Measurements from ENCODE around the gene PDAP1.
A peak's percentile ranks its signal among the peaks of the same experiment; 100 is the strongest.
"Not testable (repeated sequence)": the region's sequence is repeated elsewhere in the genome, so short reads cannot be mapped to it uniquely, and the experiment has no call there.

PDAP1 gene

DNA sequence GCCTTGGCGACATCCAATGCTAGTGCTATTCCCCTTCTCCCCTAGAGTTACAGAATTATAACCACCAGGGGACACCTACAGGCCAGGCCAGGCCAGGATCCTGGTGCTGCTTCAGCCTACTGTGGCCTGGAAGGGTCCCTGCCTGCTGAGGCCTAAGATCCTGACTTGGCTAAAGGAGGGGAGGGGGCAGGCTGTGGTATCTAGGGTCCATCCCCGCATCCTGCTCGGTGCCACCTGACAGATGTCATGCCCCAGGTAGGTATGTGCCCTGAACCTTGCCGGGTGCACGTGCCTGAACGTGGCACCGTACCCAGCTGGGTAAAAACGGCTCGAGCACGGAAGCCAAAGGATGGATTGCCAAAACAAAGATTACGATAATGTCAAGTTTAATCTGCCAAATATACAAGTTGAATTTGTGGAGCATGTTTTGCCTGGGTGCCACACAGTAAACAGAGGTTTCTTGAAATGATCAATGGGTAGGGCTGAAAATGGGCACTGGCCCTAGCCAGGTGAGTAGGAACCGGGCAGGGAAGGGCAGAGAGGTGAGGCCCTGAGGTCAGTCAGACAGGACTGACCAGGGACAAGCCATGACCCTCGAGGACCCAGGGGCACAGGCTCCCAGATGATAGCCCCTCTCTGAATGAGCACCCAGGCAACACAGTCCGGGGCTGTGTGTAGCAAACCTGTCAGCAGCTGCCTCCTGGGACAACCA, 12.6 kb downstream of the PDAP1 start:
- no peak for DNase-seq

DNA sequence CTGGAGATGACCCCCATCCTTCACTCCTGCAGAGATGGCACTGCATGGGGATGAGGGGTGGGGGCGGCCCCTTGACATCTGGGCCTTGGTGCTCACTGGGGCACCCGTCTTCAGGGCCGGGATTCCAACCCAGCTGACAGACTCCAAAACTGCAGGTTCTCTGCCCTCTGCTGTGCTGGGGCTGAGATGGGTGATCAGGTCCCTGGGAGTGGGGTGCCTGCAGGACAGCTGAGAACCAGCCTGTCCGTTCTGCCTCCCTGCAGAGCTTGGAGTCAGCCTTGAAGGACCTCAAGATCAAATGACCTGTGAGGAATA, 14.3 kb downstream of the PDAP1 start:
- no peak for DNase-seq

DNA sequence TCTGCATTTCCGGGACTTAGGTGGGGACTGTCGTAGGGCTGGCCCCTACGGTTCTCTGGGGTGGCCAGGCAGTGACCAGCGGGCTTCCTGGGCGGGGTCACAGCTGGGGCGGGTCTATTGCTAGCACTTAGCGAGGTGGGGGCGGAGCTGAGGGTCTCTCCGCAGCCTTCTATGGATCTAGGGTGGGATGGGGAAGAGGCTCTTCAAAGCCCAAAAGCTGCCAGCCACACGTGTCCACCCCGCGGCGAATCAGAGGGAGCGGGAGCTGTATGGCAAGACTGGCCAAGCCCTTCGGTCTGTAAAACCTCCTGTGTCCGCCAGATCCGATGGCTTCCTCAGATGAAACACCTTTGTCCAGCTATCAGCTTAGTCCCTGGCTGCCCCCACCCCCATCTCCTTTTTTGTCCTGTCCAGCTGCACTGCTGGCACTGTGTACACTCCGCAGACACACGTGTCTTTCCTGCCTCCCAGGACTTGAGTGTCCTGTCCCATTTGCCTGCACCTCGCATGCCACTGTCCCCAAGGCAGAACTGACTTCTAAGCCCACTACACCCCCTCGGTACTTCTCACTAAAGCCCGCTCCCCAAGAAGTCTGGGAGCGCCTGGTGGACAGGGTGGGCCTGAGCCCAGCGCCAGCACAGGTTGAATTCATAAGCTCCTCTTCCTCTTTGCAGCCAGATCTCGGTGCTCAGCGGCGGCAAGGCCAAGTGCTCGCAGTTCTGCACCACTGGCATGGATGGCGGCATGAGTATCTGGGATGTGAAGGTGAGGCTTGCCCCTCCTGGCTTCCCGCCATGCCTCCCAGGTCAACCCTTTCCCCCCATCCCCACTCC, 14.8 kb downstream of the PDAP1 start:
- no peak for DNase-seq

DNA sequence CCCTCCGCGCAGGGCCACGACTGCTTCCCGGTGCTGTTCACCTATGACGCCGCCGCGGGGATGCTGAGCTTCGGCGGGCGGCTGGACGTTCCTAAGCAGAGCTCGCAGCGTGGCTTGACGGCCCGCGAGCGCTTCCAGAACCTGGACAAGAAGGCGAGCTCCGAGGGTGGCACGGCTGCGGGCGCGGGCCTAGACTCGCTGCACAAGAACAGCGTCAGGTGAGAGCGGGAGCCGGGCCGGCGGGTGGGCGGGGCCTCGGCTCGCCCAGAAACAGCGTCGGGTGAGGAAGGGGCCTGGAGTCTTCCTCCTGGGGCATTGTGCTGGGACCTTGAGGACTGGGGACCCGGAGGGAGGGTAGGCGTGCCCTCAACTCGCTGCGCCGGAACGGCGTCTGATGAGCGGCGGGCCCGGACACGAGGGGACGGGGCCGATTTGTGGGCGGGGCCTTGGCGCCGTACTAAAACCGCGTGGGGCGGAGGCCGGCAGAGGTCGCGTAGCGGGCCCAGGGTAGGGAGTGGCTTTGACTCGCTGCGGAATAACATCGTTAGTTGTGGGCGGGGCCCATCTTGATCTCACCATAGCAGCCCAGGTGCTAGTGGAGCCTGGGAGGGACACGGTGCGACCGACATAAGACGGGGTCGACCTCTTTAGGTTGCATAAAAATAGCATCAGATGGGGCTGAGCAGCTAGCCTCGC, 15.6 kb downstream of the PDAP1 start:
- DNase-seq, result no peak

DNA sequence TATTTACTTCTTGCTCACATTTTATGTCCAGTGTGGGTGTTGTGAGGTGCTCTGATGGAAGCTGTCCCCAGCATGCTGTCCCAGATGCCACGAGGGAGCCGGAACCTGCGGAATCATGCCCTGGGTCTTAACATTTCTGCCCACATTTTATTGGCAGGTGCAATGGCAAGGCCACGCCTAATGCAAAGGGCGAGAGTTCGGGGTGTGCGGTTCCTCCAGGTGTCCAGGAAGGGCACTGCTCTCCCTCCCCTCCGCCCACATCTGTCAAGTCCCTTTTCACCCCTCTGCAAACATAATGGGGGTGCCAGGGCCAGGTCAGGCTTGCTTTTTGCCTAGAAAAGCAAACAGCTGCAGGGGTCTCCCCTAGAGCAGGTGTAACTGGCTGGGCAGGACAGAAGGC, 16.4 kb downstream of the PDAP1 start:
- no peak for DNase-seq

DNA sequence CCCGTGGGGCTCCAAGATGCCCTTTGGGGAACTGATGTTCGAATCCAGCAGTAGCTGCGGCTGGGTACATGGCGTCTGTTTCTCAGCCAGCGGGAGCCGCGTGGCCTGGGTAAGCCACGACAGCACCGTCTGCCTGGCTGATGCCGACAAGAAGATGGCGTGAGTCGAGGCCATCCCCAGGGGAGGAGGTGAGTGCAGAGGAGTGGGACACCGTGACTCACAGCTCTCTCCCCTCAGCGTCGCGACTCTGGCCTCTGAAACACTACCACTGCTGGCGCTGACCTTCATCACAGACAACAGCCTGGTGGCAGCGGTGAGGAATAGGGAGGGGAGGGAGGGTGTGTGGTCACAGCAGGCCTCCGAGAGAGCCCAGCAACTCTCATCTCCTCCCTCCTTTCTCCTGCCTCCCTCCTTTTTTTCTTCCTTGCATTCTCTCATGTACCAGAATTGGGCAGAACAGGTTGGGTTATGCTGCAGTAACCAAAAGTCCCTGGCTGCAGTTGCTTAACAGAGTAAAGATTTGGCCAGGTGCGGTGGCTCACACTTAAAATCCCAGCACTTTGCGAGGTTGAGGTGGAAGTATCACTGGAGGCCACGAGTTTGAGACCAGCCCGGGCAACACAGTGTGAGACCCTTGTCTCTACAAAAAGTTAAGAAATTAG, 17.3 kb downstream of the PDAP1 start:
- no peak for DNase-seq

DNA sequence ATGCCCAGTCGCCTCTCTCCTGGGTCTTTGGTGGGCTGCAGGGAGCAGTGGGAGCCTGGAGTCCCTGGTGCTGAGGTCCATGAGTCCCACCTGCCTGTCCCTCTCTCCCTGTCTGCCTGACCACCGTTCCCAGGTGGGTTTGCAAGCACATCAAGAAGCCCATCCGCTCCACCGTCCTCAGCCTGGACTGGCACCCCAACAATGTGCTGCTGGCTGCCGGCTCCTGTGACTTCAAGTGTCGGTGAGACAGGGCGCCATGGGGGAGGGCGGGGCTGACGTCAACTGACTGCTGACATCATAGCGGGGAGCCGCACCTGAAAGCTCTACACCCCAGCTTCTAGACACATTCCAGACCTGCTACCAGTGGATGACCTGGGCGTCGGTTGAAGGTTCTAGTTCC, 18.6 kb downstream of the PDAP1 start:
- DNase-seq, result no peak

DNA sequence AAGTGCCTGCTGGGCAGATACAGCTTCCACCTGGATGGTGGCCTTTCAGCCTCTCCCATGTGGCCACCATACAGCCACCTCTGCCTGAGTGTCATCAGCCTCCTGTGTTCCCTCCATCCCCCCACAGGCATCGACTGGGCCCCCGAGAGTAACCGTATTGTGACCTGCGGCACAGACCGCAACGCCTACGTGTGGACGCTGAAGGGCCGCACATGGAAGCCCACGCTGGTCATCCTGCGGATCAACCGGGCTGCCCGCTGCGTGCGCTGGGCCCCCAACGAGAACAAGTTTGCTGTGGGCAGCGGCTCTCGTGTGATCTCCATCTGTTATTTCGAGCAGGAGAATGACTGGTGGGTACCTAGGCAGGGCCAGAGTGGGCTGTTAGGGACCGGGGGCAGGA, 20.5 kb downstream of the PDAP1 start:
- DNase-seq, result no peak

DNA sequence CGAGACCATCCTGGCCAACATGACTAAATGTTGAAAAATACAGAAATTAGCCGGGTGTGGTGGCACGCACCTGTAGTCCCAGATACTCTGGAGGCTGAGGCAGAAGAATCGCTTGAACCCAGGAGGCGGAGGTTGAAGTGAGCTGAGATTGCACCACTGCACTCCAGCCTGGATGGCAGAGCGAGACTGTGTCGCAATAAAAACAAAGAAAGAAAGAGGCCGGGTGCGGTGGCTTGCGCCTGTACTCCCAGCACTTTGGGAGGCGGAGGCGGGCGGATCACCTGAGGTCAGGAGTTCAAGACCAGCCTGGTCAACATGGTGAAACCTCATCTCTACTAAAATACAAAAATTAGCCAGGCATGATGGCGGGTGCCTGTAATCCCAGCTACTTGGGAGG, 21.2 kb downstream of the PDAP1 start:
- not testable (repeated sequence) for DNase-seq

DNA sequence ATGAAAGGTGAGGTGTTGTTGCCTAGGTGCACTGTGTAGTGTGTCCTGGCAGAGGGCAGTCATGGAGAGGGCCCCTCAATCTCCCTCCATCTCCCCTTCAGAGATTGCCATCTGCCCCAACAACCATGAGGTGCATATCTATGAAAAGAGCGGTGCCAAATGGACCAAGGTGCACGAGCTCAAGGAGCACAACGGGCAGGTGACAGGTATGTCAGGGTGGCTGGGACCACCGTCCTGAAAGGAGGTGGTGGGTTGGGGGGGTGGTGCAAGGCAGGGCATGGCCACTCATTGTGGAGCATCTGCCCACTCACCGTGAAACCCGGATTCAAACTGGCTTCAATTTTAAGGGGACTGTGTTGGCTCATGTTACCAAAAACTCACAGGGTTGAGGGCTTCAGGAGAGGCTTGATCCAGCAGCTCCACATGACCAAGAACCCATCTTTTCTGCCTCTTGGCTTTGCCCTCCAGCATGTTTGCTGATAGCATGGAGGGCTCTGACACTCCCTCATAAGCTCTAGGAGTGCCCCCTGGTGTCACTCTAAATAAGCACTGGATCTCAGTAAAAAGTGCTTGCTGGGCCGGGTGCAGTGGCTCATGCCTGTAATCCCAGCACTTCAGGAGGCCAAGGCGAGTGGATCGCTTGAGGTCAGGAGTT, 21.7 kb downstream of the PDAP1 start:
- DNase-seq, result no peak

DNA sequence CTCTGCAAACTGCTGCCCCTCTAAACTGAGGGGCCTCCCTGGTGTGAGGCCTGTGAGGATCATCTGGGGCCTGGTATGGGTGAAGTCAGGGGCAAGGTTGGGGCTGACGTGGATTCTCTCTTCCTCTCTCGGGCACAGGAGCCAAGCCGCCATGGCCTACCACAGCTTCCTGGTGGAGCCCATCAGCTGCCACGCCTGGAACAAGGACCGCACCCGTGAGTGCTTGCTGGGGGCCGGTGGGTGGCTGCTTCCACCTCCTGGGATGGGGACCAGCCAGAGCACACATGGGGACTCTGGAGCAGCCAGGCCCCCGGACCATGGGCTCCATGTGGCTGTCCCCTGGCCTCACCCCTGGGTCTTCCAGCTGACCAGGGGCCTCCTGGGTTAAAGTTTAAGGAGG, 22.8 kb downstream of the PDAP1 start:
- no peak for DNase-seq

DNA sequence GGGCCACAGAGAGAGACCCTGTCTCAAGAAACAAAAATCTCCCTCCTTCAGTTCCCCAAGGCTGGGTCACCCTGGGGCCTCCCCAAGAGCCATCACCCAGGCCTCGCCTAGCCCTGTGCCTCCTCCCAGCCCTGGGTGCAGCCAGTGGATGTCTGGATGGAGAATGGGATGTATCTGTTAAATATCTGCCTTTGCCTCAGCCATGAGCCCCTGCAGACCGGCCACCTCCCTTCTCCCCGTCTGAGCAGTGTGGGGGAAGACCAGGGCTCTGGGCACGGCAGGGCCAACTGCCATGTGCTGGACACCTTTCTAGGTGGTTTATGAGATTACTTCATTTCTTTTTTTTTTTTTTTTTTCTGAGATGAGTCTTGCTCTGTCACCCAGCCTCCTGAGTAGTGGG, 23.9 kb downstream of the PDAP1 start:
- no peak for DNase-seq

DNA sequence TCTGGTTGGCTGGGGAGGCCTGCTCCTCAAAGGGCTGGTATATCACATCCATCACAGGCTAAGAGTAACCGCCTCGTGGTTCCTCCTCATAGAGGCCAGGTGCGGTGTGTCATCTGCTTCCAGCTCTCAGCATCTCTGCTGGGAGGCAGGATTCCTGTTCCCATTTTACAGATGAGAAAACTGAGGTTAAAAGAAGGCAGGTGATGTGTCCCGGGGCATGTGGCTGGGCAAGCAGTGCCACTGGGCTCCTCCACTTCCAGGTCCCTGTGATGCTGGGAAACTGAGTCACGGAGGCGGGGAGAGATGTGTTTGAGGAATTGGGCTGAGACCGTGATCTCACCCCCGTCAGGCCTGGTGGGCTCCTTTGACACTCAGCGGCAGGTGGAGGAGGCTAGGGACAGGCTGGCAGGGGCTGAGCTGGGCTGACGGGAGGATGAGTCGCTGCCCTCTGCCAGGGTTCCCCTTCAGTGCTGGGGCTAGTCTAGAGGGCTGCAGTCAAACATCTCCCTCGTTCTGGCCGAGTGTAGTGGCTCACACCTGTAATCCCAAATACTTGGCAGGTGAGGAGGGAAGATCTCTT, 24.5 kb downstream of the PDAP1 start:
- no peak for DNase-seq

DNA sequence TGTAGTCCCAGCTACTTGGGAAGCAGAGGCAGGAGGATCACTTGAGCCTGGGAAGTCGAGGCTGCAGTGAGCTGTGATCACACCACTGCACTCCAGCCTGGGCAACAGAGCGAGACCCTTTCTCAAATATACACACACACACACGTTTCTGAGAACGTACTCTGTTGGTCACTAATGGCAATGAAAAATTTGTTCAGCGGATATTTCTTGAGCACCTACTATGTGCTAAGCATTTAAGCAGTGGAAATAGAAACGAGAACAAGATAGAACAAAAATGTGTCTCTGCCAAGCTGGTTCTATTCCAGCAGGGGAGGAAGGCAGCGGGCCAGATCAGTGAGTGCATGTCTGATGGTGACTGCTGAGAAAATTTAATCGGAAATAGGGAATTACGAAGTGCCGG, 25.2 kb downstream of the PDAP1 start:
- DNase-seq, result no peak

DNA sequence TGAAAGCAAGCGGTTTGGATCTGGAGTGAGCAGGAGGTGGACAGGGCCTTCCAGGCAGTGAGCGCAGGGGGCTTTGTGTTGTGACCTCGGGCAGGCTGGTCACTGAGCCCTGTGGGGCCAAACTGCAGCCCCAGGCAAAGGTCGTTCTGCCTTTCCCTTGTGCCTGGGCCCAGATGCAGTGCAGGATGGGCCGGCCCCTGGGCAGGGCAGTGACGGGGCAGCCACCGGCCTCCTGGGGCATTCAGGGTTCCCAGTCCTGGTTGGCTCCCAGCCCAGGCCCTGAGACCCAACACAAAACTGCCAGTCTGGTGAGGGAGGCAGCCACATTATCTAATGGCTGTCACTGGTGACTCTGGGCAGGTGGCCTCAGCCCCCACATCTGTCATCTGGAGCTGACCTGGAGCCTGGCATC, 26.7 kb downstream of the PDAP1 start:
- DNase-seq, result no peak

DNA sequence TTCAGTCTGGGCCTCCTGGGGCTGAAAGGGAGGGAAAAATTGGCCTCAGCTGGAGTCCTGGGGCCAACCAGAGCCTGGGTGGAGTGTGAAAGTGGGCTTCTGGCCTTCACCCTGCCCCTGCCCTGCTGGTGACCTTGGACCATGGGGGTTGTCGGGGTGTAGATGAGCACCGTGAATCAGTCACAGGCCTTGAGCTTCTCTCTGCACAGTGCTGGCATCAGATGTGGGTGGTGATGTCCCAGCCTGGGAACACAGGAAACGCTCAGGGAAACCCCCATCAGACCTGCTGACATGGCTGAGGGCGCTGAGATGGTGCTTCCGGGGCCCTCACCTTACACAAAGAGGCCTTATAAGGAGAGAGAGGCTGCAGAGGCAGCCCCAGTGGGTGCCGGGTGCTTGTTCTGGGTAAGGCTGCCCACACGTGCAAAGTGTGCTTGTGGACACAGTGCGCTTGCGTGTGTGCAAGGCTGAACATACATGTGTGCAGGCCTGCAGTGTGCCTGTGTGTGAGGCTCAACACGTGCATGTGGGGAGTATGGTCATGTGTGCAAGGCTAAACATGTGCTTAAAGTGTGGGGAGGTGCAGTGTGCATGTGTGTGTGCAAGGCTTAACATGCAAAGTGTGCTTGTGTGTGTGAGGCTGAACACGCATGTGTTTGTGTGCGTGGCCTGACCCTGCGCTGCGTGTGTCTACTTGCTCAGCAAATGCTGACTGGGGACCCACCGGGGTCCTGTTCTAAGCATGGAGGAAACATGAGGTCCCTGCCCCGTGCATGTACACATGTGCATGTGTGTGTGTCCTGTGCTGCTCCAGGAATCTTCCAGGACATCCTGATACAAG, 27.4 kb downstream of the PDAP1 start:
- no peak for DNase-seq

DNA sequence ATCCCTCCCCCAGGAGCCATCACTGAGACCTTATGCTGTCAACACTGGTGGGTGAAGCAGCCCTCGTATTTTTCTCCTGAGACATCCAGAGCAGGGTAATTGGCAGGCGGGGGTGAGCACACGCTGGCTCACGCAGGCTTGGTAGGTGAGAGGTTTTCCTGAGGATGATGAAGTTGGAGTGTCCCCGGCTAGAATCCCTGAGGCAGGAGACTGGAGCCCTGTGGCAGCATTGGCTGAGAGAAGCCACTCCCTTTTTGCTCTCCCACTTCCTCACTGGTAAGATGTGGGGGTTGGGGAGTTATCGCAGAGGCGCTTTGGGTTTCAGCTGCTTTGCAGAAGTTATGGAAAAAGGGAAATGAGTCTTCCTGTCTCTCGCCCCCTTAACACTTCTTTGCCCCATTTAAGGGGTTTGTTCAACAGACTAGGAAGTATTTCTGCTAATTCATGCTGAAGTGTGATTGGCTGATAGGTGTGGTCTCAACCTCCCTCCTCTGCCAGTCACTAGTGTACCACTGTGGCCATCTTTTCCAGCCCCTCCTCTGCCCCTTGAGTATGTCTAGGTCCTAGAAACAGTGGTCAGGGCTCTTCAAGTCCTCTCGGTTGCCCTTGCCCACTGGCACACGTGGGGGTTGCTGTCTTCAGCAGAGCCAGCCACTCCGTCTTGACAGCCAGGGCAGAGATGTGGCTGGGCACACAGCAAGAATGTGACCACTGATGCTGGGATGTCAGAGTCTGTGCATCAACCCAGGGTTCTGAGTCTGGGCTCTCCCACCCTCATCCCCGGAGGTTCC, 28.2 kb downstream of the PDAP1 start:
- DNase-seq, result no peak

DNA sequence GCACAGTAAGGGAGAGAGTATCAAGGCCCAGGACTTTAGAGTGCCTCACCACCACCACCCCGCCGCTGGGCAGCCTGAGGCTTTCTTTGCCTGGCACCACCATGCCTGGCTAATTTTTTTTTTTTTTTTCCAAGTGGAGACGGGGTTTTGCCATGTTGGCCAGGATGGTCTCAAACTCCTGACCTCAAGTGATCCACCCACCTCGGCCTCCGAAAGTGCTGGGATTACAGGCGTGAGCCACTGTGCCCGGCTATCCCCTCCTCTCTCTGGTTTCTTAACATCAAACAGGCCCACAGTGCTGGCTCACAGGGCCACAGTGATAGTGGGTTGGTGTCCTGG, 28.7 kb downstream of the PDAP1 start:
- not testable (repeated sequence) for DNase-seq

DNA sequence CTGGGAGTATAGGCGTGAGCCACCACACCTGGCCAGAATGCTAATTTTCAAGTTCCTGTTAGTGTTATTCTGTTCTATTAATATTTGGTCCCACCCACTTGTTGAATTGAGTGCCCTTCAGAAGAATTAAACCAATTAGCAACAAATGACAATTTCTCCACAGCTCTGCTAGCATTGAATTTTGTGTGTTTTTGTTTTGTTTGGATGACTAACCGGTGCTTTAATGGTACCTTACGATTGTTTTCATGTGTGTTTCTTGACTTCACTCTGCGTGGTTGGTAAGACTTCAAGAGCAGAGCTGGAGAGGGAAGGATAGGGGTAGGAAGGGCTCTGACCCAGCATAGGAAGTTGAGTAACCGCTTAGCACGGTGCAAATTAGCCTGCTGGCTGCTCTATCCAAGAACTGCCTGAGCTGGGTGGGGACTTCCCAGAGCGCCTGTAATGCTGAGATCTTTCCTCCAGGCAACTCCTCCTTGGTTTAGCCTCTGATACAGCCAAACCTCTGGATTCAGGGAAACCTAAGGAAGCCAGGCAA, 29.3 kb downstream of the PDAP1 start:
- no peak for DNase-seq

DNA sequence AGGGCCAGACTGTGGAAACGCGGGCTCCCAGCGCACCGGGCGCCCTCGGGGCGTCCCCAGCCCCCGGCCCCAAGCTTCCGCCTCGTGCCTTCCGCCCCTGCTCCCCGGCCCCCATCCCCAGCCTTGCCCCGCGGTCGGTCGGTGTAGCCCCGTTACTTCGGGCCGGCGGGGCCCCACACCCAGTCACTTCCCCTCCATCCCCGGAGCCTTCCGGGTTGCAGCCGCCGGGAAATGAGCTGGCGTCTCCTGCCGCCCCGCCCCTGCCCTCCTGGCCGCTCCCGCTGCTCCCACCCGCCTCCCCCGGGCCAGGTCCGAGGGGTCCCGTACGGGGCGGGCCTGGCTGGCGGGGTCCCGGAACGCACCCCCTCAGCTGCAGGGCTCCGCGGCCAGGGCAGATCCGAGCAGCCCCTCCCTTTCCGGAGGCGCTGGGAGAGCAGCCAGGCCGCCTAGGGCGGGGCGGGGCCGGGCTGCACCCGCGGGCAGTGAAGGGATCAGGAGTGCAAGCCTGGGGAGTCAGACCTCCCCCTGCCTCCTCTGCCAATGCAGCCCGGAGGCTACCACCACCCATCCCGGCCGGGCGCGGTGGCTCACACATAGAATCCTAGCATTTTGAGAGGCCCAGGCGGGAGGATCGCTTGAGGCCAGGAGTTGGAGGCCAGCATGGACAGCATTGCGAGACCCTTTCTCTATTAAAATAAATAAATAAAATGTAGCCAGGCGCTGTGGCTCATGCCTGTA, 33.2 kb downstream of the PDAP1 start:
- peak; percentile 54 for DNase-seq

All from GOT3 (cell line).